Upper lobe of left lung (tissue), 6 donors: ENCODE results near the gene EHD3. TPM values are rescaled to one million over a fixed set of nuclear protein-coding genes. Genes with fewer than 3 reads are reported as not detected.

Experiments
- ATAC-seq, 2 donors: fragments of 200-7000 bp; cut with Tn5 transposase; one replicate each; pipeline ENCODE4 v1.9.1; 2022; ENCODE audit warnings: mild to moderate bottlenecking in 2 of 2, moderate library complexity in 2 of 2; ENCODE audit not compliant: low FRiP score in 2 of 2
- DNase-seq, 2 donors: peaks; one replicate each; pipeline ENCODE4 v3.0.0-alpha.2; 2019 to 2020
- H3K27ac ChIP-seq, 4 donors: fragments of 200-600 bp; sonication (generic); one replicate each; pipeline ENCODE4 v1.5.1; 2016 to 2019
- H3K27me3 ChIP-seq, 4 donors: fragments of 200-600 bp; sonication (generic); one replicate each; pipeline ENCODE4 v1.5.1; 2017 to 2019
- H3K36me3 ChIP-seq, 4 donors: fragments of 200-600 bp; sonication (generic); one replicate each; pipeline ENCODE4 v1.5.1; 2016 to 2019
- H3K4me1 ChIP-seq, 4 donors: fragments of 200-600 bp; sonication (generic); one replicate each; pipeline ENCODE4 v1.5.1; 2018 to 2019
- H3K4me3 ChIP-seq, 4 donors: fragments of 200-600 bp; sonication (generic); one replicate each; pipeline ENCODE4 v1.5.1; 2017 to 2019; ENCODE audit warnings: mild to moderate bottlenecking in 2 of 4, moderate library complexity in 1 of 4
- H3K9me3 ChIP-seq, 4 donors: fragments of 200-600 bp; sonication (generic); one replicate each; pipeline ENCODE4 v1.5.1; 2018 to 2019
- EP300 ChIP-seq, 4 donors: sonication (generic); formaldehyde crosslinking; IDR thresholded peaks; one replicate each; pipeline ENCODE4 v1.5.1; 2017; ENCODE audit warnings: antibody characterized with exemption in 4 of 4, control low read depth in 2 of 4
- POLR2A ChIP-seq, 4 donors: fragments of 450-650 bp; IDR thresholded peaks; one replicate each; pipeline ENCODE4 v1.5.1; 2016 to 2017; ENCODE audit warnings: antibody characterized with exemption in 4 of 4, mild to moderate bottlenecking in 2 of 4
- POLR2AphosphoS5 ChIP-seq, 2 donors: sonication (generic); formaldehyde crosslinking; IDR thresholded peaks; one replicate each; pipeline ENCODE4 v1.5.1; 2017; ENCODE audit warnings: antibody characterized with exemption in 2 of 2
- WGBS, 2 donors: methylation state at CpG; one replicate each; pipeline ENCODE4 v1.1.5; 2017 to 2018; 5-methylcytosine and 5-hydroxymethylcytosine counted together
- total RNA-seq, 6 donors: library from RNA; depleted of rRNA in 4 of 6; stranded (reverse); fragments of >200 nt in 4 of 6; gene quantifications; one replicate each; pipeline versions ENCODE4 v1.1.0 to v1.2.1, GENCODE V29; 2016 to 2021
- TF ChIP-seq, protein P1 (sequence below), 6 experiments: fragments of 450-650 bp in 4 of 6; fragments of 200-600 bp in 2 of 6; sonication (generic) in 2 of 6; IDR thresholded peaks; one replicate each; pipeline ENCODE4 v1.5.1; 2016 to 2019; ENCODE audit warnings: antibody characterized with exemption in 6 of 6
- donor health status: DM: no; HTN: no; CAD: no; lungs with moderate emphysema.
- donor health status: DM: no; HTN: yes; CAD: no; lungs with severe emphysema.

The EHD3 gene
- total RNA-seq, 6 donors from 2014 or later, result 3.7 to 12.5 (median 7.3) TPM

DNA sequence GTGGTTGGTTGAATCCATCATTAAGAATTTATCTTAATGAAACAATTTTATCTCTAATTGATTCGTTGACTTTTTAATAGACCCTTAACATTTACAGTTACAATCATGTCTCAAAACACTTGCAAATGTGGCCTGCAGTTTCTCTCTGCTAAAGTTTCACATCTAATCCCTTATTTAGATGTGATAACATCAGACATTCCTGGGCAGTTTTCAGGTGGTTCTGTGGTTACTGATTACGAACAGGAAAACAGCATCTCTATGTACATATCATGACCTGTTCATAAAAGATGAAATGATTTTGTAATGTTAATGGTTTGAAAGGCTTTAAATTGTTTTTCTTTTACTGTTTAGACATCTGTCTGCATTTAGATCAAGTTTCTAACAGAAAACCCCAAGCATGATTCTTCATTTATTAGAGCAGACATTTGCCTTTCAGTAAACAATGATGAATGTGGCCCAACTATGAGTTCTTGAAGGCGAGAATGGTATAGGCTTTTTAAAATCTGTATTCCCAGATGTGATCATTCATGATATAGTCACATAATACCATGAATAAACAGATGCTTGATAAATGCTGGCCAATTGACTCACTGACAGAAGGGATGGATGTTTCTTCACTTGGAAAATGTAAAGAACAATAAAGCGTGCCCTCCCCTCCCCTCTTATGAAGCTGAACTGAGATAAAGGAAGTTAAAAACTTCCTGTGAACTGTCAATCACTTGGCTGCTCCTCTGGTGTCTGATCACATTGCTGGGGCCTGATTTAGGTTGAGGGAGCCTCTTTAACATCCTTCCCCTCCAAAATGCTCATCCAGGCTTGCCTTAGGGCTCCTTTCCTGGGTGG lies 20.1 kb upstream of the EHD3 start:
- no peaks in the 10 kb centered on the region for H3K9me3 ChIP-seq
- DNase-seq (no peak), ATAC-seq (no peak)
- H3K4me1 ChIP-seq, result no peaks in the 10 kb centered on the region
- H3K4me3 ChIP-seq, result no peak overlapping the region
- TF ChIP-seq POLR2AphosphoS5 (IDR thresholded peaks at IDR 0.05), result no peak
- no peak for TF ChIP-seq EP300 (IDR thresholded peaks at IDR 0.05)
- TF ChIP-seq, protein P1, sequence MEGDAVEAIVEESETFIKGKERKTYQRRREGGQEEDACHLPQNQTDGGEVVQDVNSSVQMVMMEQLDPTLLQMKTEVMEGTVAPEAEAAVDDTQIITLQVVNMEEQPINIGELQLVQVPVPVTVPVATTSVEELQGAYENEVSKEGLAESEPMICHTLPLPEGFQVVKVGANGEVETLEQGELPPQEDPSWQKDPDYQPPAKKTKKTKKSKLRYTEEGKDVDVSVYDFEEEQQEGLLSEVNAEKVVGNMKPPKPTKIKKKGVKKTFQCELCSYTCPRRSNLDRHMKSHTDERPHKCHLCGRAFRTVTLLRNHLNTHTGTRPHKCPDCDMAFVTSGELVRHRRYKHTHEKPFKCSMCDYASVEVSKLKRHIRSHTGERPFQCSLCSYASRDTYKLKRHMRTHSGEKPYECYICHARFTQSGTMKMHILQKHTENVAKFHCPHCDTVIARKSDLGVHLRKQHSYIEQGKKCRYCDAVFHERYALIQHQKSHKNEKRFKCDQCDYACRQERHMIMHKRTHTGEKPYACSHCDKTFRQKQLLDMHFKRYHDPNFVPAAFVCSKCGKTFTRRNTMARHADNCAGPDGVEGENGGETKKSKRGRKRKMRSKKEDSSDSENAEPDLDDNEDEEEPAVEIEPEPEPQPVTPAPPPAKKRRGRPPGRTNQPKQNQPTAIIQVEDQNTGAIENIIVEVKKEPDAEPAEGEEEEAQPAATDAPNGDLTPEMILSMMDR (IDR thresholded peaks at IDR 0.05), result no peak
- TF ChIP-seq POLR2A (IDR thresholded peaks at IDR 0.05), result no peak
- H3K36me3 ChIP-seq, result no peaks in the 10 kb centered on the region
- no peaks in the 10 kb centered on the region for H3K27me3 ChIP-seq
- no peak overlapping the region for H3K27ac ChIP-seq
- WGBS, 2 donors, result 21 to 57% methylated on average over 4 of the region's 4 CpGs

DNA sequence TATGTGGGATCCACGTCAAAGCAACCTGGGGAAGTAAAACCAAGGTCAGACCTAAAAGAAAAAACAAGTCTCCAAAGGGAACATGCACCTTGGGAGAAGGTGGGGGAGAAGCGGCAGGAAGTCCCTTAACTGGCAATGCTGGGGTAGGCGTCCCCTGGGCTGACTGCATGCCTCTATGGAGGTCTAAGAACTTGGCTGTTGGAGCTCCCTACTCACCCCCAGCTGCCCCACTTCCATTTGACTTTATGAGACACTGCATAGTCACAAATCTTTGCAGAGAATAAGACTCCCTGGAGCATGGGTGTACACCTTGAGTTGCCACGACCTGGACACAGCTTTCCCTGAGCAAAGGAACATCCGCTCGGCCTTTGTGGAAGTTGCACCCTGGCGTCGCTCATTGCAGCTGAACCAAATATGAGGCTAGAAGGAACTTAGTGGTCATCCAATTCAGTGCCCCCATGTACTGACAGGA lies 19.5 kb upstream of the EHD3 start:
- H3K4me1 ChIP-seq, result peaks cover 0 to 5% (median under 1%) of the 10 kb centered on the region in 4 donors
- ATAC-seq (no peak), DNase-seq (no peak)
- H3K27ac ChIP-seq, result no peak overlapping the region
- H3K9me3 ChIP-seq, result no peaks in the 10 kb centered on the region
- TF ChIP-seq POLR2AphosphoS5 (IDR thresholded peaks at IDR 0.05), result no peak
- TF ChIP-seq EP300 (IDR thresholded peaks at IDR 0.05), result no peak
- no peak for TF ChIP-seq POLR2A (IDR thresholded peaks at IDR 0.05)
- TF ChIP-seq, protein P1 (IDR thresholded peaks at IDR 0.05), result no peak
- H3K36me3 ChIP-seq, result no peaks in the 10 kb centered on the region
- no peak overlapping the region for H3K4me3 ChIP-seq
- 83 to 94% methylated on average over 8 of the region's 8 CpGs for WGBS, 2 donors
- H3K27me3 ChIP-seq, result no peaks in the 10 kb centered on the region

DNA sequence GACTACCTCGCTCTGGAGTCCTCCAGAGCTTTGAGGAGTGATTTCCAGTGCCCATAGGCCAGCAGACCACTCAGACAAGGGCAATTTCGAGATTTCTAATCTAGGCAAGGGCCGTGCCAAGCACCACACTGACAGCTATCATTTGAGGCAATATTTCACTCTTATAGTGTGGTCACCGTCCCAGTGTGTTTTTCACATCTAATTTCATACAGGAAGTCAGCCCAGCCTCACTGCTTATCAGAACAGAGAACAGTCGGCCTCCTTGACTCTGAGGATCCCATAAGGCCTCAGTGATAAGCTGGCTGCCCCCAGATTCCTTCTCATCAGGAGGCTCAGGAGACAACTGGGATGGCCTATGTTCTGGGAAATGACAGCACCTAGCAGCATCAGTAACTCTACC lies 17.2 kb upstream of the EHD3 start:
- WGBS, 2 donors, result 70 to 71% methylated on average over 5 of the region's 5 CpGs
- Histone ChIP-seq H3K9me3 (no peaks in the 10 kb centered on the region), H3K4me1 (peaks cover 0 to 13% (median 3%) of the 10 kb centered on the region in 4 donors), H3K4me3 (no peak overlapping the region), H3K27ac (no peak overlapping the region), H3K27me3 (no peaks in the 10 kb centered on the region), H3K36me3 (no peaks in the 10 kb centered on the region)
- no peak for DNase-seq
- TF ChIP-seq POLR2A (IDR thresholded peaks at IDR 0.05) (no peak), POLR2AphosphoS5 (IDR thresholded peaks at IDR 0.05) (no peak), EP300 (IDR thresholded peaks at IDR 0.05) (no peak)
- TF ChIP-seq, protein P1 (IDR thresholded peaks at IDR 0.05), result no peak
- ATAC-seq, result no peak

DNA sequence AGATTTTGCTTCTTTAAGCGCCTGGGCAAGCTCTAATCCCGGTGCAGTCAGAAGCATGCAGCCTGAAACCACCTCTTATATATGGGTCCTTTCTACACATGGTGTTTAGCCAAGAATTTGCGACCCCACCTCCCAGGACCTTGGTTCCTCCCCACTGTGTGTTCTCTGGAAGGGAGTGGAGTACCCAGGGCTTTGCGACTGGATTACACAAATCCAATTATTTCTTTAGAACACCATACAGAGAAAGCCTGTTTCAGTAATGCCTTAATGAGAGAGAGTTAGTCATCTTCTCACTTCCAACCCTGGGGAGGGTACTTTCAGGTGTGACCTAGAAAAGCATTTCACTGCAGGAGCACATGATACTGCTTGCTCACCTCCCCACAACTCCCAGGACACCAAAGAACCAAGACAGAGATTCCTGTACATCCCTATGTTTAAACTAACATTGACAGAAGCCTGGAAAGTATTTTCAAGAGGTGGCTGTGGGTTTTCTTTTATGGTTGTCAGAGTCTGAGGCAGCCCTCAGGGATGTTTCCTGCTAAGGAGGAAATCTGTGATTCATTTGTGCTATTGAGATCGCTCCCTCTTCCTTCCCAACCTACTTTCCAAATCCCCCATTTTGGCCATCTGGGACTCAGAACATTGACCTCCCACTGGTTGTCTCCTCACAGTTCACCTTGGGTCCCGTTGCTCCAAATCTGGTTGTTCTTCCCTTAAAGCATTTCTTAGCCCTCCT lies 16.3 kb upstream of the EHD3 start, which contains the start of gene CAPN14:
CAPN14 (minus strand) TSS at position 51 of the 736 bp plus-strand sequence. CDS start 12,068 bp downstream, outside the sequence.
- WGBS, 2 donors, result 82 to 86% methylated on average over 6 of the region's 6 CpGs
- H3K36me3 ChIP-seq, result no peaks in the 10 kb centered on the region
- H3K27me3 ChIP-seq, result no peaks in the 10 kb centered on the region
- H3K9me3 ChIP-seq, result no peaks in the 10 kb centered on the region
- no peak within 1 kb of the TSS for H3K4me3 ChIP-seq
- H3K4me1 ChIP-seq, result peaks cover 0 to 13% (median 3%) of the 10 kb centered on the region in 4 donors
- TF ChIP-seq EP300 (IDR thresholded peaks at IDR 0.05), result no peak
- no peak for TF ChIP-seq POLR2AphosphoS5 (IDR thresholded peaks at IDR 0.05)
- TF ChIP-seq, protein P1 (IDR thresholded peaks at IDR 0.05), result no peak
- no peak for TF ChIP-seq POLR2A (IDR thresholded peaks at IDR 0.05)
- no peak within 1 kb of the TSS for H3K27ac ChIP-seq
- ATAC-seq (no peak), DNase-seq (no peak)
